Prostate gland (tissue), 2 donors: ENCODE data around the gene CREB5. TPM values are rescaled to one million over a fixed set of nuclear protein-coding genes. Genes with fewer than 3 reads are reported as not detected.

Source experiments
- DNase-seq: peaks from one replicate; pipeline ENCODE4 v3.0.0-alpha.2; 2019; ENCODE audit warnings: low spot score
- H3K27ac ChIP-seq, 2 donors: fragments of 200-600 bp; sonication (generic); 2 replicates each; pipeline ENCODE4 v1.5.1; 2017 to 2019
- H3K27me3 ChIP-seq: fragments of 200-600 bp; sonication (generic); replicated peaks from 2 replicates; pipeline ENCODE4 v1.5.1; 2019; ENCODE audit not compliant: insufficient read depth
- H3K36me3 ChIP-seq, 2 donors: fragments of 200-600 bp; sonication (generic); 1 replicate in 1 of 2; 2 replicates in 1 of 2; pipeline versions ENCODE4 v1.5.1 to v1.8.1; 2017 to 2019
- H3K4me1 ChIP-seq: fragments of 200-600 bp; sonication (generic); replicated peaks from 2 replicates; pipeline ENCODE4 v1.5.1; 2019
- H3K4me3 ChIP-seq, 2 donors: fragments of 200-600 bp; sonication (generic); 2 replicates each; pipeline ENCODE4 v1.5.1; 2017 to 2019
- H3K9me3 ChIP-seq: fragments of 200-600 bp; sonication (generic); 2 replicates; pipeline ENCODE4 v1.5.1; 2017
- POLR2A ChIP-seq: fragments of 450-650 bp; IDR thresholded peaks from one replicate; pipeline ENCODE4 v1.6.1; 2016; ENCODE audit warnings: antibody characterized with exemption, mild to moderate bottlenecking
- POLR2AphosphoS5 ChIP-seq: sonication (generic); formaldehyde crosslinking; IDR thresholded peaks from one replicate; pipeline ENCODE4 v1.6.1; 2017; ENCODE audit warnings: antibody characterized with exemption
- WGBS: methylation state at CpG from one replicate; pipeline ENCODE4 v1.1.5; 2018; 5-methylcytosine and 5-hydroxymethylcytosine counted together
- intact Hi-C: fragments of 100-400 bp; cut with DNase I; formaldehyde crosslinking; loops from one replicate; pipeline ENCODE4 v1.14.2; 2022
- total RNA-seq, 2 donors: library from RNA; depleted of rRNA; stranded (reverse); fragments of >200 nt; gene quantifications; one replicate each; pipeline ENCODE4 v1.1.0, GENCODE V29; 2016
- TF ChIP-seq, protein P1 (sequence below), 4 experiments: fragments of 200-600 bp in 2 of 4; fragments of 450-650 bp in 2 of 4; sonication (generic) in 2 of 4; IDR thresholded peaks; 1 replicate in 3 of 4; 2 replicates in 1 of 4; pipeline ENCODE4 v1.5.1; 2016 to 2019; ENCODE audit warnings: antibody characterized with exemption in 4 of 4, mild to moderate bottlenecking in 2 of 4, moderate library complexity in 2 of 4

CREB5 gene
- total RNA-seq, 2 donors from 2014 or later: 0.46 to 3.4 TPM

GRCh38 chr7:28804157-28804556 lies 391.8 kb downstream of the CREB5 start:
- 98% methylated on average over 8 of the region's 8 CpGs for WGBS
- no peaks in the 10 kb centered on the region for H3K36me3 ChIP-seq
- DNase-seq: no peak
- no peaks in the 10 kb centered on the region for H3K27me3 ChIP-seq
- intact Hi-C loops: no loop called here
- no peaks in the 10 kb centered on the region for H3K9me3 ChIP-seq
- TF ChIP-seq POLR2AphosphoS5 (no peak), POLR2A (no peak)
- TF ChIP-seq, protein P1, sequence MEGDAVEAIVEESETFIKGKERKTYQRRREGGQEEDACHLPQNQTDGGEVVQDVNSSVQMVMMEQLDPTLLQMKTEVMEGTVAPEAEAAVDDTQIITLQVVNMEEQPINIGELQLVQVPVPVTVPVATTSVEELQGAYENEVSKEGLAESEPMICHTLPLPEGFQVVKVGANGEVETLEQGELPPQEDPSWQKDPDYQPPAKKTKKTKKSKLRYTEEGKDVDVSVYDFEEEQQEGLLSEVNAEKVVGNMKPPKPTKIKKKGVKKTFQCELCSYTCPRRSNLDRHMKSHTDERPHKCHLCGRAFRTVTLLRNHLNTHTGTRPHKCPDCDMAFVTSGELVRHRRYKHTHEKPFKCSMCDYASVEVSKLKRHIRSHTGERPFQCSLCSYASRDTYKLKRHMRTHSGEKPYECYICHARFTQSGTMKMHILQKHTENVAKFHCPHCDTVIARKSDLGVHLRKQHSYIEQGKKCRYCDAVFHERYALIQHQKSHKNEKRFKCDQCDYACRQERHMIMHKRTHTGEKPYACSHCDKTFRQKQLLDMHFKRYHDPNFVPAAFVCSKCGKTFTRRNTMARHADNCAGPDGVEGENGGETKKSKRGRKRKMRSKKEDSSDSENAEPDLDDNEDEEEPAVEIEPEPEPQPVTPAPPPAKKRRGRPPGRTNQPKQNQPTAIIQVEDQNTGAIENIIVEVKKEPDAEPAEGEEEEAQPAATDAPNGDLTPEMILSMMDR (IDR thresholded peaks at IDR 0.05): no peak
- no peak overlapping the region for H3K4me3 ChIP-seq
- no peak overlapping the region for H3K27ac ChIP-seq
- no peaks in the 10 kb centered on the region for H3K4me1 ChIP-seq

DNA sequence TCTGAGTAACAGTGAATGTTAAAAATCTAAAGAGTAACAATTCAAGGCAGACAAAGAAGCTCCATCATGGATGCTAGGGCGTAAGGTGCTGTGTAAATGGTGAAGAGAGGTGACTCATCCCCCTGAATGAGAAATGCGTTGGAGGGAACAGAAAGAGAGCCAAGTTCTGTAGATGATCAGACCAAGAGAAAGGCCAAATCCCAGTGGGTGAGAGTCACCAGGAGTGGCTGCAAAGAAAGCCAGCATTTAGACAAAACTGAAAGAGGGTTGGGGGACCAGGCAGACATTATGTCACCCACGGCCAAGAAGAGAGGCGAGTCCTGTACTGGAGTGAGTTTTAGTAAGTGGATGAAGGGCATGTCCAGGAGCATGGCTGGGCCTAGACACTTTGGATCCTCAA lies 392.7 kb downstream of the CREB5 start:
- H3K27ac ChIP-seq: no peak overlapping the region
- H3K36me3 ChIP-seq: no peaks in the 10 kb centered on the region
- intact Hi-C loops: no loop called here
- TF ChIP-seq POLR2A: no peak
- no peaks in the 10 kb centered on the region for H3K27me3 ChIP-seq
- no peak for DNase-seq
- no peaks in the 10 kb centered on the region for H3K9me3 ChIP-seq
- WGBS: 87% methylated on average over 4 of the region's 4 CpGs
- H3K4me3 ChIP-seq: no peak overlapping the region
- H3K4me1 ChIP-seq: no peaks in the 10 kb centered on the region

DNA sequence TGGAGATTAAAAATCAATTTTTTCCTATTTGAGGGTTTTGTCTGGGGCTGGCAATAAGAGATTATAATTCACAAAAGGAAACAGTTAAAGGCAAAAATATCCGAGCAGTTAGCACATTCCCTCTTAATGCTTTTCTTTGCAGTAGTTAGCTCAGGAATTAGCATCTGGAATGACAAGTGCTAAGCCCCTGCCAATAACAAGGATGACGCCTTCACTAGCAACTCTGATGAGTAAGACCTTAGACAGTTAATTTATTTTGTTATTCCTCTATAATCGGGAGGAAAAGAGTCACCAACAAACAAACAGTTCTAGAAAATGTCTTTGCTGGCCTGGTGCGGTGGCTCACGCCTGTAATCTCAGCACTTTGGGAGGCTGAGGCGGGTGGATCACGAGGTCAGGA lies 394.5 kb downstream of the CREB5 start:
- intact Hi-C loops: no loop called here
- no peak overlapping the region for H3K27ac ChIP-seq
- no peak overlapping the region for H3K4me3 ChIP-seq
- 93% methylated on average over 7 of the region's 7 CpGs for WGBS
- TF ChIP-seq POLR2AphosphoS5: no peak
- no peak for TF ChIP-seq POLR2A
- TF ChIP-seq, protein P1 (IDR thresholded peaks at IDR 0.05): no peak
- H3K4me1 ChIP-seq: no peaks in the 10 kb centered on the region
- H3K9me3 ChIP-seq: no peaks in the 10 kb centered on the region
- no peaks in the 10 kb centered on the region for H3K36me3 ChIP-seq
- H3K27me3 ChIP-seq: no peaks in the 10 kb centered on the region
- no peak for DNase-seq

DNA sequence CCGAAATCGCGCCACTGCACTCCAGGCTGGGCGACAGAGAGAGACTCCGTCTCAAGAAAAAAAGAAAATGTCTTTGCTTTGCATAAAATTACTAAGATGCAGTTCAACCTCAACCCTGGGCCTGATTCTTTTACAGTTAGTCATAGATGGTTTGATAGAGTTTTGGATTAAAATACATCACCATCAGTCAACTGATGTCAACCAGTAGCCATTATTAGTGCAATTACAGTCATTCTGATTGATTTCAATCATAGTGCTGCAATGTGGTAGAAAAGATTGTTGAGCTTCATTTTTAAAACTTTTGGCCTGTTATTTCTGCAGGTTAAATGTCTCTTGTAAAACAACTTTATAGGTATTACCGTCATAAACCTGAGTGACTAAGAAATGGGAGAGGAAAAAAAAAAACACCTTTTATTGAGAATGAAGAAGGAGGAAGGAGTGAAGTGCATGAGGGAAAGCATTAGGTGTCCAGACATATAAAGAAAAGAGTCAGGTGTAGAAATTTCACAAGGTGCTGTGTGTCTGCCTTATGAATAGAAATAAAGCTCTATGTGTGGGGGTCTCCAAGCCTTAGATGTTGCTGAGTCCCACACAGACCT lies 395.2 kb downstream of the CREB5 start:
- TF ChIP-seq POLR2A: no peak
- TF ChIP-seq POLR2AphosphoS5: no peak
- TF ChIP-seq, protein P1 (IDR thresholded peaks at IDR 0.05): no peak
- WGBS: 88% methylated on average over 6 of the region's 6 CpGs
- H3K36me3 ChIP-seq: no peaks in the 10 kb centered on the region
- no peak for DNase-seq
- H3K27ac ChIP-seq: no peak overlapping the region
- H3K4me1 ChIP-seq: no peaks in the 10 kb centered on the region
- intact Hi-C loops: no loop called here
- H3K27me3 ChIP-seq: no peaks in the 10 kb centered on the region
- H3K4me3 ChIP-seq: no peak overlapping the region
- H3K9me3 ChIP-seq: no peaks in the 10 kb centered on the region

- Histone ChIP-seq H3K27ac (no peak overlapping the region), H3K9me3 (no peaks in the 10 kb centered on the region), H3K27me3 (no peaks in the 10 kb centered on the region), H3K36me3 (no peaks in the 10 kb centered on the region), H3K4me1 (no peaks in the 10 kb centered on the region), H3K4me3 (no peak overlapping the region)
- intact Hi-C loops: no loop called here
- WGBS: 79% methylated on average over 23 of the region's 23 CpGs
- no peak for DNase-seq
- TF ChIP-seq, protein P1 (IDR thresholded peaks at IDR 0.05): no peak
- no peak for TF ChIP-seq POLR2A
- TF ChIP-seq POLR2AphosphoS5: no peak
These were observed 396.6 kb downstream of the CREB5 start for GRCh38 chr7:28808796-28809533.
